ENCODE results near the gene APBA1.

APBA1 gene

GRCh38 chr9:69667306-69667705 is 4.9 kb downstream of the APBA1 start:
- no peak overlapping the region for H3K4me3 ChIP-seq (ENCODE audit: insufficient read depth, low read length, poor library complexity, severe bottlenecking)
- H3K4me2 ChIP-seq (ENCODE audit: low read depth, low read length, poor library complexity, severe bottlenecking): no peak overlapping the region
- no peaks in the 10 kb centered on the region for H3F3A ChIP-seq (ENCODE audit: insufficient read depth)
- no peaks in the 10 kb centered on the region for H3K36me3 ChIP-seq (ENCODE audit: low read length)
- H3K9me3 ChIP-seq (ENCODE audit: insufficient read depth, low read length): no peaks in the 10 kb centered on the region
- H2AFZ ChIP-seq (ENCODE audit: low read depth, low read length, severe bottlenecking): no peak overlapping the region
- no peak for TF ChIP-seq EZH2phosphoT487 (conservative IDR thresholded peaks at IDR 0.05; ENCODE audit: low read length)
- no peak for TF ChIP-seq CTCF (IDR thresholded peaks at IDR 0.05; ENCODE audit: insufficient read depth, low read length, poor library complexity, severe bottlenecking)
- no peaks in the 10 kb centered on the region for H3K9me2 ChIP-seq (replicated peaks; ENCODE audit: insufficient read depth, low read length)
- H3K27me3 ChIP-seq (ENCODE audit: low read length): no peaks in the 10 kb centered on the region
- H3K79me2 ChIP-seq (ENCODE audit: insufficient read depth, low read length): no peaks in the 10 kb centered on the region
- no peaks in the 10 kb centered on the region for H4K20me1 ChIP-seq (ENCODE audit: low read depth, low read length)
- H3K9ac ChIP-seq (ENCODE audit: low read length): no peak overlapping the region
- no peak overlapping the region for H3K27ac ChIP-seq (ENCODE audit: low read depth, low read length)

DNA sequence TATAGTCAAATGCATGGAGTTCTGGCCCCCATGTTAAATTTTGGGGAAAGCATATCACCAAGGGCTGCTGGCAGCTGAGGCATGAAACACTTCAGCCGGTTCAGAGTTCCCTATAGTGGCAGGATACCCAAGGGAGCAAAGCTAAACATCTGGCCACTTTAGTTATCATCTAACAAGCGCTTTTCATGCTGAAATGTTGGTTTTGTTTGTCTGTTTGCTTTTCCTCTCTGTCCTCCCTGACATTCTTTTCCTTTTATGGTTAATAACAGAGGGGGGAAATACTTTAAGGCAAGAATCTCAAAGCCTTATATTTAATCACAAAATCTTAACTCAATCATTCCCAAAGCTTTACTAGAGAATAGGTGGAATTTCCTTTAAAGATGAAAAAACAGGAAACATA is 11.9 kb downstream of the APBA1 start:
- H3K4me2 ChIP-seq (ENCODE audit: low read depth, low read length, poor library complexity, severe bottlenecking): no peak overlapping the region
- H3K4me3 ChIP-seq (ENCODE audit: insufficient read depth, low read length, poor library complexity, severe bottlenecking): no peak overlapping the region
- no peak for TF ChIP-seq CTCF (IDR thresholded peaks at IDR 0.05; ENCODE audit: insufficient read depth, low read length, poor library complexity, severe bottlenecking)
- H3F3A ChIP-seq (ENCODE audit: insufficient read depth): no peaks in the 10 kb centered on the region
- H2AFZ ChIP-seq (ENCODE audit: low read depth, low read length, severe bottlenecking): no peak overlapping the region
- no peaks in the 10 kb centered on the region for H3K27me3 ChIP-seq (ENCODE audit: low read length)
- H3K9me3 ChIP-seq (ENCODE audit: insufficient read depth, low read length): no peaks in the 10 kb centered on the region
- no peaks in the 10 kb centered on the region; the same call in 1 of the 2 replicates for H4K20me1 ChIP-seq (ENCODE audit: low read depth, low read length)
- no peak overlapping the region for H3K27ac ChIP-seq (ENCODE audit: low read depth, low read length)
- no peak overlapping the region for H3K9ac ChIP-seq (ENCODE audit: low read length)
- no peaks in the 10 kb centered on the region for H3K36me3 ChIP-seq (ENCODE audit: low read length)
- no peaks in the 10 kb centered on the region for H3K9me2 ChIP-seq (replicated peaks; ENCODE audit: insufficient read depth, low read length)
- no peaks in the 10 kb centered on the region for H3K79me2 ChIP-seq (ENCODE audit: insufficient read depth, low read length)

- Histone ChIP-seq H2AFZ (ENCODE audit: low read depth, low read length, severe bottlenecking) (no peak overlapping the region), H4K20me1 (ENCODE audit: low read depth, low read length) (no peaks in the 10 kb centered on the region; the same call in 1 of the 2 replicates), H3K4me3 (ENCODE audit: insufficient read depth, low read length, poor library complexity, severe bottlenecking) (no peak overlapping the region), H3K79me2 (ENCODE audit: insufficient read depth, low read length) (no peaks in the 10 kb centered on the region), H3K9me2 (replicated peaks; ENCODE audit: insufficient read depth, low read length) (no peaks in the 10 kb centered on the region), H3K27me3 (ENCODE audit: low read length) (no peaks in the 10 kb centered on the region), H3K9me3 (ENCODE audit: insufficient read depth, low read length) (no peaks in the 10 kb centered on the region), H3K36me3 (ENCODE audit: low read length) (no peaks in the 10 kb centered on the region), H3K4me2 (ENCODE audit: low read depth, low read length, poor library complexity, severe bottlenecking) (no peak overlapping the region), H3F3A (ENCODE audit: insufficient read depth) (no peaks in the 10 kb centered on the region), H3K9ac (ENCODE audit: low read length) (no peak overlapping the region), H3K27ac (ENCODE audit: low read depth, low read length) (no peak overlapping the region)
- TF ChIP-seq EZH2phosphoT487 (conservative IDR thresholded peaks at IDR 0.05; ENCODE audit: low read length) (no peak), CTCF (IDR thresholded peaks at IDR 0.05; ENCODE audit: insufficient read depth, low read length, poor library complexity, severe bottlenecking) (no peak)
Observed at GRCh38 chr9:69658987-69659675, 13.0 kb downstream of the APBA1 start.

All from SU-DHL-6 (cell line).